HepG2 (cell line): ENCODE results near the gene ARL4D. TPM values are rescaled to one million over a fixed set of nuclear protein-coding genes. Genes with fewer than 3 reads are reported as not detected.

Experiments used
- ATF4 ChIP-seq, 2 experiments: fragments of 450-650 bp in 1 of 2; sonication (generic) in 1 of 2; formaldehyde crosslinking; IDR thresholded peaks; 2 replicates each; pipeline versions ENCODE4 v1.5.0 to v1.8.0; 2020 to 2022; ENCODE audit warnings: mild to moderate bottlenecking in 1 of 2, missing genetic modification reagents in 1 of 2
- BHLHE40 ChIP-seq: IDR thresholded peaks from 2 replicates; pipeline ENCODE4 v1.6.1; 2011; ENCODE audit warnings: low read length, improper control_type of control experiment
- KDM5B ChIP-seq: sonication (generic); formaldehyde crosslinking; IDR thresholded peaks from 2 replicates; pipeline ENCODE4 v1.4.0; 2020; ENCODE audit warnings: missing genetic modification reagents, mild to moderate bottlenecking, borderline replicate concordance
- SETDB1 ChIP-seq: sonication (generic); formaldehyde crosslinking; IDR thresholded peaks from 2 replicates; pipeline ENCODE4 v1.5.1; 2020; ENCODE audit warnings: missing genetic modification reagents, mild to moderate bottlenecking, borderline replicate concordance
- SKIL ChIP-seq: sonication (generic); formaldehyde crosslinking; IDR thresholded peaks from 2 replicates; pipeline ENCODE4 v1.8.0; 2022; ENCODE audit warnings: missing genetic modification reagents, mild to moderate bottlenecking, moderate library complexity, borderline replicate concordance
- ZBTB4 ChIP-seq: sonication (generic); formaldehyde crosslinking; IDR thresholded peaks from 2 replicates; pipeline ENCODE4 v1.4.0; 2020; ENCODE audit warnings: missing genetic modification reagents, mild to moderate bottlenecking, borderline replicate concordance
- ZNF430 ChIP-seq: sonication (generic); formaldehyde crosslinking; IDR thresholded peaks from 2 replicates; pipeline ENCODE4 v1.9.0; 2021; ENCODE audit warnings: mild to moderate bottlenecking, missing genetic modification reagents
- ZNF552 ChIP-seq: sonication (generic); formaldehyde crosslinking; IDR thresholded peaks from 2 replicates; pipeline ENCODE4 v1.9.0; 2022; ENCODE audit warnings: missing genetic modification reagents, mild to moderate bottlenecking, borderline replicate concordance
- ZNF567 ChIP-seq: sonication (generic); formaldehyde crosslinking; IDR thresholded peaks from 2 replicates; pipeline ENCODE4 v1.8.1; 2023; ENCODE audit warnings: mild to moderate bottlenecking, missing genetic modification reagents, borderline replicate concordance
- ZNF687 ChIP-seq: sonication (generic); formaldehyde crosslinking; IDR thresholded peaks from 2 replicates; pipeline ENCODE4 v1.5.1; 2020; ENCODE audit warnings: mild to moderate bottlenecking, missing genetic modification reagents, moderate library complexity
- ZNF7 ChIP-seq: IDR thresholded peaks from 2 replicates; pipeline ENCODE4 v1.6.1; 2016; ENCODE audit warnings: missing biosample characterization, missing genetic modification reagents
- ZNF704 ChIP-seq: sonication (generic); formaldehyde crosslinking; IDR thresholded peaks from 2 replicates; pipeline ENCODE4 v1.8.1; 2023; ENCODE audit warnings: mild to moderate bottlenecking, inconsistent platforms, moderate library complexity, missing genetic modification reagents, borderline replicate concordance
- ZNF83 ChIP-seq: sonication (generic); formaldehyde crosslinking; IDR thresholded peaks from 2 replicates; pipeline ENCODE4 v1.4.0; 2020; ENCODE audit warnings: missing genetic modification reagents, mild to moderate bottlenecking, borderline replicate concordance
- polyA plus RNA-seq, 8 experiments: library from polyadenylated mRNA; depleted of rRNA in 3 of 8; stranded (reverse) in 7 of 8; unstranded in 1 of 8; fragments of >200 nt; fragmentation: Illumina TruSeq in 4 of 8; extraction: Trizol in 4 of 8; gene quantifications; 2 replicates each; pipeline versions ENCODE4 v1.2.1 to v1.2.3, GENCODE V29; 2011 to 2016; ENCODE audit warnings: low read depth in 4 of 8, missing spikeins in 1 of 8, mixed read lengths in 1 of 8; ENCODE audit not compliant: insufficient read depth in 1 of 8
- total RNA-seq, 5 experiments: library from RNA; depleted of rRNA; stranded (reverse); fragments of >200 nt; fragmentation: Illumina TruSeq; extraction: Trizol; gene quantifications; 2 replicates each; pipeline ENCODE4 v1.2.3, GENCODE V29; 2016; ENCODE audit warnings: low read depth in 1 of 5

ARL4D gene
- total and polyA plus RNA-seq, 2 of the 13 experiments (the other 11 are each of a cell fraction or from before 2014, with no cell fraction given), result 9.0 to 25.9 TPM

- no peak for TF ChIP-seq ATF4 (CRISPR knock-in tag; IDR thresholded peaks at IDR 0.05)
- no peak for TF ChIP-seq SETDB1
- TF ChIP-seq BHLHE40, result no peak
- TF ChIP-seq ZNF567 (CRISPR knock-in tag), result 0 out of 2 replicates have a peak, but pooled peaks have one; percentile 81
- no peak for TF ChIP-seq ZNF83 (CRISPR knock-in tag)
- 0 out of 2 replicates have a peak, but pooled peaks have one; percentile 43 for TF ChIP-seq ZNF552 (CRISPR knock-in tag)
- TF ChIP-seq ZNF704 (CRISPR knock-in tag), result no peak
- peak; percentile 90 for TF ChIP-seq ZBTB4 (CRISPR knock-in tag)
- peak; percentile 73 for TF ChIP-seq ZNF687 (CRISPR knock-in tag)
- TF ChIP-seq ZNF430 (CRISPR knock-in tag), result no peak; the same call in 1 of the 2 replicates
- no peak for TF ChIP-seq SKIL (CRISPR knock-in tag)
- no peak for TF ChIP-seq ZNF7
- TF ChIP-seq KDM5B (CRISPR knock-in tag), result peak; percentile 47; the same call in 1 of the 2 replicates
These were observed 1.1 kb downstream of the ARL4D start (continued) for GRCh38 chr17:43399839-43400328.
